ENCODE measurements around the gene EXPH5.

- TF ChIP-seq POLR2A (IDR thresholded peaks at IDR 0.05; ENCODE audit: extremely low read depth, insufficient read length) (no peak), MAX (IDR thresholded peaks at IDR 0.05; ENCODE audit: low read depth, low read length) (no peak), MYC (IDR thresholded peaks at IDR 0.05; ENCODE audit: low read depth, low read length) (no peak)
- TF ChIP-seq, protein P1, sequence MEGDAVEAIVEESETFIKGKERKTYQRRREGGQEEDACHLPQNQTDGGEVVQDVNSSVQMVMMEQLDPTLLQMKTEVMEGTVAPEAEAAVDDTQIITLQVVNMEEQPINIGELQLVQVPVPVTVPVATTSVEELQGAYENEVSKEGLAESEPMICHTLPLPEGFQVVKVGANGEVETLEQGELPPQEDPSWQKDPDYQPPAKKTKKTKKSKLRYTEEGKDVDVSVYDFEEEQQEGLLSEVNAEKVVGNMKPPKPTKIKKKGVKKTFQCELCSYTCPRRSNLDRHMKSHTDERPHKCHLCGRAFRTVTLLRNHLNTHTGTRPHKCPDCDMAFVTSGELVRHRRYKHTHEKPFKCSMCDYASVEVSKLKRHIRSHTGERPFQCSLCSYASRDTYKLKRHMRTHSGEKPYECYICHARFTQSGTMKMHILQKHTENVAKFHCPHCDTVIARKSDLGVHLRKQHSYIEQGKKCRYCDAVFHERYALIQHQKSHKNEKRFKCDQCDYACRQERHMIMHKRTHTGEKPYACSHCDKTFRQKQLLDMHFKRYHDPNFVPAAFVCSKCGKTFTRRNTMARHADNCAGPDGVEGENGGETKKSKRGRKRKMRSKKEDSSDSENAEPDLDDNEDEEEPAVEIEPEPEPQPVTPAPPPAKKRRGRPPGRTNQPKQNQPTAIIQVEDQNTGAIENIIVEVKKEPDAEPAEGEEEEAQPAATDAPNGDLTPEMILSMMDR (IDR thresholded peaks at IDR 0.05; ENCODE audit: low read depth, low read length), result no peak
These were observed 27.6 kb upstream of the EXPH5 start for GRCh38 chr11:108620958-108621772.
